Activated T-cell treated with anti-CD3 and anti-CD28 coated beads, Interleukin-2, amount 50 U/mL, for 72 hours (primary cell): ENCODE measurements around the gene GDF10. TPM values are rescaled to one million over a fixed set of nuclear protein-coding genes. Genes with fewer than 3 reads are reported as not detected.
A peak's percentile ranks its signal among the peaks of the same experiment; 100 is the strongest.

ENCODE experiments used
- ATAC-seq, 2 donors: fragments of 150-1000 bp; cut with Tn5 transposase; replicated peaks in 1 of 2; 2 replicates each; pipeline ENCODE4 v1.10.0; 2021; ENCODE audit warnings: moderate library complexity in 2 of 2, mild to moderate bottlenecking in 1 of 2
- DNase-seq, 2 donors: peaks; one replicate each; pipeline ENCODE4 v3.0.0; 2021 to 2022; ENCODE audit warnings: mixed read lengths in 1 of 2
- H3K27ac Mint-ChIP-seq: one replicate; pipeline ENCODE4 v1.8.0; 2022; ENCODE audit warnings: mild to moderate bottlenecking, moderate library complexity, mixed read lengths
- H3K27me3 Mint-ChIP-seq: one replicate; pipeline ENCODE4 v1.8.0; 2022; ENCODE audit warnings: low read depth, mixed read lengths
- H3K36me3 Mint-ChIP-seq, 2 donors: one replicate each; pipeline ENCODE4 v1.8.0; 2022; ENCODE audit warnings: mixed read lengths in 2 of 2, mild to moderate bottlenecking in 1 of 2; ENCODE audit not compliant: insufficient read depth in 2 of 2
- H3K4me1 Mint-ChIP-seq: one replicate; pipeline ENCODE4 v1.8.0; 2022; ENCODE audit warnings: low read depth, mixed read lengths
- H3K4me3 Mint-ChIP-seq, 2 donors: one replicate each; pipeline ENCODE4 v1.8.0; 2022; ENCODE audit warnings: mild to moderate bottlenecking in 2 of 2, mixed read lengths in 2 of 2, moderate library complexity in 2 of 2
- H3K9me3 Mint-ChIP-seq, 2 donors: one replicate each; pipeline ENCODE4 v1.8.0; 2022; ENCODE audit warnings: mixed read lengths in 2 of 2
- total RNA-seq, 2 donors: library from RNA; stranded (reverse); gene quantifications; one replicate each; pipeline ENCODE4 v1.2.3, GENCODE V29; 2022

GDF10 gene
- total RNA-seq, 2 donors from 2014 or later, result 0.19 TPM

- Mint-ChIP-seq H3K36me3 (no peaks in the 10 kb centered on the region), H3K27me3 (peaks cover 23% of the 10 kb centered on the region), H3K9me3 (no peaks in the 10 kb centered on the region), H3K4me1 (no peaks in the 10 kb centered on the region), H3K27ac (no peak overlapping the region), H3K4me3 (no peak overlapping the region)
- DNase-seq (no peak), ATAC-seq (peak; percentile 9 to 19)
Measured at GRCh38 chr10:47339759-47340607, 40.0 kb downstream of the GDF10 start.

GRCh38 chr10:47340608-47341170, 40.7 kb downstream of the GDF10 start:
- H3K36me3 Mint-ChIP-seq, result no peaks in the 10 kb centered on the region
- no peaks in the 10 kb centered on the region for H3K9me3 Mint-ChIP-seq
- DNase-seq (peak; percentile 61 to 74), ATAC-seq (peak; percentile 34 to 51)
- H3K27me3 Mint-ChIP-seq, result peaks cover 23% of the 10 kb centered on the region
- no peaks in the 10 kb centered on the region for H3K4me1 Mint-ChIP-seq
- no peak overlapping the region for H3K27ac Mint-ChIP-seq
- H3K4me3 Mint-ChIP-seq, result no peak overlapping the region

- peak overlapping the region; percentile 22 for H3K27ac Mint-ChIP-seq
- no peaks in the 10 kb centered on the region for H3K9me3 Mint-ChIP-seq
- no peak overlapping the region for H3K4me3 Mint-ChIP-seq
- no peaks in the 10 kb centered on the region for H3K4me1 Mint-ChIP-seq
- H3K36me3 Mint-ChIP-seq, result no peaks in the 10 kb centered on the region
- ATAC-seq (no peak), DNase-seq (no peak)
- H3K27me3 Mint-ChIP-seq, result peaks cover 13% of the 10 kb centered on the region
Measured at GRCh38 chr10:47344996-47345870, 45.2 kb downstream of the GDF10 start.

- DNase-seq (no peak), ATAC-seq (no peak)
- Mint-ChIP-seq H3K4me1 (no peaks in the 10 kb centered on the region), H3K27me3 (no peaks in the 10 kb centered on the region), H3K27ac (no peak overlapping the region), H3K9me3 (no peaks in the 10 kb centered on the region), H3K4me3 (no peak overlapping the region), H3K36me3 (no peaks in the 10 kb centered on the region)
Measured at GRCh38 chr10:47346581-47347302, 46.7 kb downstream of the GDF10 start.

- no peaks in the 10 kb centered on the region for H3K27me3 Mint-ChIP-seq
- no peak overlapping the region for H3K27ac Mint-ChIP-seq
- no peaks in the 10 kb centered on the region for H3K36me3 Mint-ChIP-seq
- H3K4me3 Mint-ChIP-seq, result no peak overlapping the region
- H3K9me3 Mint-ChIP-seq, result no peaks in the 10 kb centered on the region
- no peaks in the 10 kb centered on the region for H3K4me1 Mint-ChIP-seq
- ATAC-seq (no peak), DNase-seq (no peak)
Measured at GRCh38 chr10:47347303-47347675, 47.3 kb downstream of the GDF10 start.

GRCh38 chr10:47348138-47348651, 48.2 kb downstream of the GDF10 start, which contains the start of gene RBP3:
RBP3 (plus strand) TSS chr10:47348363; CDS start chr10:47348485, 122 bp downstream.
- no peaks in the 10 kb centered on the region for H3K4me1 Mint-ChIP-seq
- H3K27me3 Mint-ChIP-seq, result no peaks in the 10 kb centered on the region
- H3K36me3 Mint-ChIP-seq, result no peaks in the 10 kb centered on the region
- ATAC-seq (no peak), DNase-seq (no peak)
- no peak within 1 kb of the TSS for H3K27ac Mint-ChIP-seq
- no peaks in the 10 kb centered on the region for H3K9me3 Mint-ChIP-seq
- no peak within 1 kb of the TSS for H3K4me3 Mint-ChIP-seq

- no peak overlapping the region for H3K4me3 Mint-ChIP-seq
- no peak overlapping the region for H3K27ac Mint-ChIP-seq
- H3K36me3 Mint-ChIP-seq, result no peaks in the 10 kb centered on the region
- H3K9me3 Mint-ChIP-seq, result no peaks in the 10 kb centered on the region
- H3K27me3 Mint-ChIP-seq, result no peaks in the 10 kb centered on the region
- no peak for ATAC-seq
- H3K4me1 Mint-ChIP-seq, result no peaks in the 10 kb centered on the region
- DNase-seq, result no peak
Measured at GRCh38 chr10:47348661-47349470, 48.9 kb downstream of the GDF10 start.

- H3K27me3 Mint-ChIP-seq, result no peaks in the 10 kb centered on the region
Measured at GRCh38 chr10:47349516-47349915, 49.5 kb downstream of the GDF10 start.

GRCh38 chr10:47349941-47350371, 50.0 kb downstream of the GDF10 start:
- no peak overlapping the region for H3K4me3 Mint-ChIP-seq
- H3K9me3 Mint-ChIP-seq, result no peaks in the 10 kb centered on the region
- H3K36me3 Mint-ChIP-seq, result no peaks in the 10 kb centered on the region
- ATAC-seq, result no peak
- no peak overlapping the region for H3K27ac Mint-ChIP-seq
- no peaks in the 10 kb centered on the region for H3K4me1 Mint-ChIP-seq
- H3K27me3 Mint-ChIP-seq, result no peaks in the 10 kb centered on the region
- no peak for DNase-seq

More at GRCh38 chr10:47349516-47349915, 49.5 kb downstream of the GDF10 start:
- no peaks in the 10 kb centered on the region for H3K36me3 Mint-ChIP-seq
- no peaks in the 10 kb centered on the region for H3K9me3 Mint-ChIP-seq
- no peak overlapping the region for H3K27ac Mint-ChIP-seq
- H3K4me1 Mint-ChIP-seq, result no peaks in the 10 kb centered on the region
- ATAC-seq (no peak), DNase-seq (no peak)
- H3K4me3 Mint-ChIP-seq, result no peak overlapping the region

GRCh38 chr10:47350671-47351640, 51.0 kb downstream of the GDF10 start:
- Mint-ChIP-seq H3K9me3 (no peaks in the 10 kb centered on the region), H3K4me1 (no peaks in the 10 kb centered on the region), H3K27ac (no peak overlapping the region), H3K27me3 (no peaks in the 10 kb centered on the region), H3K4me3 (no peak overlapping the region), H3K36me3 (no peaks in the 10 kb centered on the region)
- no peak for ATAC-seq
- no peak for DNase-seq
